ENCODE measurements around the gene GRP.

The GRP gene

DNA sequence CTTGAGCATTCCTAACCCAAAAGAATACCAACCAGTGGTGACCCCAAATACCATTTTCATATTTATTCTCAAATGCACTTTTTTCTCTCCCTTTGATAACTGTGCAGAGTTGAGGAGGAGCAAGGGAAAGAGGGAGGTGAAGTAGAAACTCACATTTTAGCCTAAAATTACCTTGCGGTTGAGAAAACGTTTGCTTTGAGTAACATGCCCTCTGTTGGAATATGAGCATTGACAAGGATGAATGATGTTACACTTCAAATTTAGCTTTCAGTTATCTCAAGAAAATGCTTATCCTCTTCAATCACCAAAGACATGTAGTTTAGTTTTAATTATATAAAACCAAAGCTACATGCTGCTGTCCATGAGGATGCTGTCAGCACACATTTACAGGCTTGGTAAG is 2.4 kb downstream of the GRP start:
- no peak for DNase-seq (ENCODE audit: low read depth)
- TF ChIP-seq, protein P1, sequence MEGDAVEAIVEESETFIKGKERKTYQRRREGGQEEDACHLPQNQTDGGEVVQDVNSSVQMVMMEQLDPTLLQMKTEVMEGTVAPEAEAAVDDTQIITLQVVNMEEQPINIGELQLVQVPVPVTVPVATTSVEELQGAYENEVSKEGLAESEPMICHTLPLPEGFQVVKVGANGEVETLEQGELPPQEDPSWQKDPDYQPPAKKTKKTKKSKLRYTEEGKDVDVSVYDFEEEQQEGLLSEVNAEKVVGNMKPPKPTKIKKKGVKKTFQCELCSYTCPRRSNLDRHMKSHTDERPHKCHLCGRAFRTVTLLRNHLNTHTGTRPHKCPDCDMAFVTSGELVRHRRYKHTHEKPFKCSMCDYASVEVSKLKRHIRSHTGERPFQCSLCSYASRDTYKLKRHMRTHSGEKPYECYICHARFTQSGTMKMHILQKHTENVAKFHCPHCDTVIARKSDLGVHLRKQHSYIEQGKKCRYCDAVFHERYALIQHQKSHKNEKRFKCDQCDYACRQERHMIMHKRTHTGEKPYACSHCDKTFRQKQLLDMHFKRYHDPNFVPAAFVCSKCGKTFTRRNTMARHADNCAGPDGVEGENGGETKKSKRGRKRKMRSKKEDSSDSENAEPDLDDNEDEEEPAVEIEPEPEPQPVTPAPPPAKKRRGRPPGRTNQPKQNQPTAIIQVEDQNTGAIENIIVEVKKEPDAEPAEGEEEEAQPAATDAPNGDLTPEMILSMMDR (IDR thresholded peaks at IDR 0.05; ENCODE audit: control insufficient read depth, extremely low read depth, insufficient read depth) = no peak
- H3K4me3 ChIP-seq (ENCODE audit: low read depth, low read length) = no peak overlapping the region

DNA sequence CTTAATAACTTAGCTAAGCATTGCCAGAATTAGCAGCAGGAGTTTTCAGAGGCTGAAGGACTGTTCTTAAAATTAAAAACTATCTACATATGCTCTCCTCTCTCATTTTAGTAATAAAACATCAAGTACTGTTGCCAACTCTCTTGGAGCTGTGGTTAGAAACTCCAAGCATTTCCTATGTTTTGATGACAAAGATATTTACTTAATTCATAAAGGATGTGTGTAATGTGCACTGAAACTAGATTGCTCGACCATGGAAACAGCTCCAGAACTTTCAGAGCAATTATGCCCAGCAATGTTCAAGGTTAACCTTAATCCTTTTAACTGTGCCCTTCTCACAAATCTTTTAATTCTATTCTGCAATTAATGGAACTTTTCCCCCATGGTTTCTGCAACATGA is 8.4 kb downstream of the GRP start:
- DNase-seq (ENCODE audit: low read depth) = no peak
- TF ChIP-seq, protein P1 (IDR thresholded peaks at IDR 0.05; ENCODE audit: control insufficient read depth, extremely low read depth, insufficient read depth) = no peak
- no peak overlapping the region for H3K4me3 ChIP-seq (ENCODE audit: low read depth, low read length)

DNA sequence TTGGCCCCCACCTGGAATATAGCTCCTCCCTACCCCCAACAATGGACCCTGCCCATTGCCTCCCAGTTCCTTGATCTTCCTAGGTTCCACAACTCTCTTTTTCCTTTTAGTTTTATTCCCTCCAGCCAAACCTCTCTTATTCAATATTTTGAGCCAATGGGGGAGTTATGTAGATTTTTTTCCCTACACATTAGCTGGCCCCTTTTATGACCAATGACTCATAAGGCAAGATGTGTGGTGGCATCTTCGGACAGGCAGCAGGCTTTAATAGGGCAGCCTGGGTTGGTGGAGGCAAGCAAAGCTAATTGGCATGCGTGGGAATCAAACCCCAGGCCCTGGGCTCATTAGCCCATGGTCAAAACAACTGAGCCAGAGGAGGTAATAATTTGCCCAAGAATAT is 9.2 kb downstream of the GRP start:
- no peak for DNase-seq (ENCODE audit: low read depth)
- TF ChIP-seq, protein P1 (IDR thresholded peaks at IDR 0.05; ENCODE audit: control insufficient read depth, extremely low read depth, insufficient read depth) = no peak
- H3K4me3 ChIP-seq (ENCODE audit: low read depth, low read length) = no peak overlapping the region

DNA sequence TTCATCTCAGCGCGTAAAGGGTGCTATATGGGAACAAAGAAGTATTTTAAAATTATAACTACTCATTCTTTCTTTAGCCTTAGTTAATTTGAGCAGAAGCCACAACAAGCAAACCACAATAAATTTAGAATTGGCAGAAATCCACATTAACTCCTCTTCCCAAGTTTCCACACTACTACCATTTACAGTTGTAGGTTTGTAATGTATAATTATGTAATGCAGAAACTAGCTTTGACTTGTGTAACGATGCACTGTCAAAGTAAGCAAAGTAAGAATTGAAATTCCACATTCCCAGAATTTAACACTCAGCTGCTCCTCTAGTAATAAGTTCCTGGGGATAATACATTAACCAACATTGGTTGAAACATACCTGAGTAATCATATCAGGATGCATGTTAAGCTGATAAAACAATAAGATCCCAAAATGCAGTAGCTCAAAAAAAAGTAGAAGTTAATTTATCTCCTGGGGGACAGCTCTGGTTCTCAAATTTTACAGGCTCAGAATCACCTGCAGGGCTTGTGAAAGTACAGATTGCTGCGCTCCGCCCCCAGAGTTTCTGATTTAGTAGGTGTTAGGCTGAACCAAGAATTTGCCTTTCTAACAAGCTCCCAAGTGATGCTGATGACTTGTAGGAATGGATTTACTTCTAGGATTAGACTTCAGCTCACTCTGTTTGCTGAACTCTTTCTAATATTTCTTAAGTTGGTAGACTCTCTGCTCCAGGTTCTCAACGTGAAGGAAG is 9.9 kb downstream of the GRP start:
- H3K4me3 ChIP-seq (ENCODE audit: low read depth, low read length) = no peak overlapping the region
- no peak for DNase-seq (ENCODE audit: low read depth)
- TF ChIP-seq, protein P1 (IDR thresholded peaks at IDR 0.05; ENCODE audit: control insufficient read depth, extremely low read depth, insufficient read depth) = no peak

DNA sequence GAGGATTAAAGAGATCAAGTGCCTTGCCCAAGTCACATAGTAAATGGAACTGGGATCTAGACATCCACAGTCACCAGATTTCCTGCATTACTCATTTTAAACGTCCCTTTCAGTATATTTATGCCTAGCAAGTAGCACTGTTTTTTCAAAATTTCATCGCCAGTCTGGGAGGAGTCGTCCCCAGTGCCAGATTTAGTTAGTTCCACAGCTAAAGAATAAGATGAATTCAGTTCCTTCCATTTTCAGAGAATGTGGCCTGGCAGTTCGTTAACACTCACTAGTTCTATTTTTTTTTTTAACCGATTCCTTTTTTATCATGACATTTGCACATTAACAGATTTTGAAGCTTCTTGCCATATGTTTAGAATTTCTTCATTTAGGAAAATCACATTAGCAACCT is 11.2 kb downstream of the GRP start:
- TF ChIP-seq, protein P1 (IDR thresholded peaks at IDR 0.05; ENCODE audit: control insufficient read depth, extremely low read depth, insufficient read depth) = no peak
- DNase-seq (ENCODE audit: low read depth) = no peak
- no peak overlapping the region for H3K4me3 ChIP-seq (ENCODE audit: low read depth, low read length)

DNA sequence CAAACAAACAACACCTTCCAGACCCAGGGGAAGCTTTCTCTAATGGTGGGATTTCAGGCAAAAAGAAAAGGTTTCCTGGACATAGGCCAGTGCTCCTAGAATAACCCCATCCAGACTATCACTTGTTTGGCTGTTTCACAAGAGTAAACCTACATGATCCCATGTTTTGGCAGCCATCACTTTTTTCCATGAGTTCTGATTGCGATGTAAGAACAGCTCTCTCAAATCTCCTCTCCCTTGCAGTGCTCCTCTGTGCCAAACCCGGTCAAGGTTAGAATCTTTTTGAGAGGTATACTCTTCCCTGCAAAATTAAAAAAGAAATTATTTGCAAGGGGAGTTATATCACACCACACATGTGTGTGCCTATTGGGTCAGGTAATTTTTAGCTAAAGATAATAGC is 11.9 kb downstream of the GRP start:
- no peak overlapping the region for H3K4me3 ChIP-seq (ENCODE audit: low read depth, low read length)
- DNase-seq (ENCODE audit: low read depth) = no peak
- TF ChIP-seq, protein P1 (IDR thresholded peaks at IDR 0.05; ENCODE audit: control insufficient read depth, extremely low read depth, insufficient read depth) = no peak

Data from LNCaP clone FGC (cell line).